Upper lobe of right lung (tissue), 1 donor: ENCODE measurements around the gene ZFP36L1. TPM values are rescaled to one million over a fixed set of nuclear protein-coding genes. Genes with fewer than 3 reads are reported as not detected.
"Not testable (repeated sequence)": the region's sequence is repeated elsewhere in the genome, so short reads cannot be mapped to it uniquely, and the experiment has no call there.

Experiments
- ATAC-seq: fragments of 200-7000 bp; cut with Tn5 transposase; one replicate; pipeline ENCODE4 v1.9.1; 2020; ENCODE audit warnings: mild to moderate bottlenecking, moderate library complexity
- DNase-seq: peaks from one replicate; pipeline ENCODE4 v3.0.0-alpha.2; 2020
- H3K27ac ChIP-seq: fragments of 200-600 bp; one replicate; pipeline ENCODE4 v1.8.0; 2022
- H3K27me3 ChIP-seq: fragments of 200-600 bp; one replicate; pipeline ENCODE4 v1.8.0; 2022; ENCODE audit warnings: mild to moderate bottlenecking
- H3K36me3 ChIP-seq: fragments of 200-600 bp; one replicate; pipeline ENCODE4 v1.8.0; 2022
- H3K4me1 ChIP-seq: fragments of 200-600 bp; one replicate; pipeline ENCODE4 v1.8.0; 2022
- H3K4me3 ChIP-seq: fragments of 200-600 bp; one replicate; pipeline ENCODE4 v1.8.0; 2022; ENCODE audit warnings: mild to moderate bottlenecking
- H3K9me3 ChIP-seq: fragments of 200-600 bp; one replicate; pipeline ENCODE4 v1.8.0; 2022
- intact Hi-C: fragments of 100-400 bp; cut with DNase I; formaldehyde crosslinking; loops from one replicate; pipeline ENCODE4 v1.11.0; 2022
- total RNA-seq: library from RNA; stranded (reverse); fragmentation: NEBNext Ultra II Directional; extraction: Animal tissue kit (Norgen Biotek cat#: 25700); gene quantifications from one replicate; pipeline ENCODE4 v1.2.1, GENCODE V29; 2021
- TF ChIP-seq, protein P1 (sequence below): fragments of 200-600 bp; IDR thresholded peaks from one replicate; pipeline ENCODE4 v1.8.0; 2022; ENCODE audit warnings: antibody characterized with exemption
- donor health status: DM: no; HTN: yes; CAD: no; lungs with severe emphysema.

The ZFP36L1 gene
- total RNA-seq, 1 donor from 2014 or later = 187 TPM

DNA sequence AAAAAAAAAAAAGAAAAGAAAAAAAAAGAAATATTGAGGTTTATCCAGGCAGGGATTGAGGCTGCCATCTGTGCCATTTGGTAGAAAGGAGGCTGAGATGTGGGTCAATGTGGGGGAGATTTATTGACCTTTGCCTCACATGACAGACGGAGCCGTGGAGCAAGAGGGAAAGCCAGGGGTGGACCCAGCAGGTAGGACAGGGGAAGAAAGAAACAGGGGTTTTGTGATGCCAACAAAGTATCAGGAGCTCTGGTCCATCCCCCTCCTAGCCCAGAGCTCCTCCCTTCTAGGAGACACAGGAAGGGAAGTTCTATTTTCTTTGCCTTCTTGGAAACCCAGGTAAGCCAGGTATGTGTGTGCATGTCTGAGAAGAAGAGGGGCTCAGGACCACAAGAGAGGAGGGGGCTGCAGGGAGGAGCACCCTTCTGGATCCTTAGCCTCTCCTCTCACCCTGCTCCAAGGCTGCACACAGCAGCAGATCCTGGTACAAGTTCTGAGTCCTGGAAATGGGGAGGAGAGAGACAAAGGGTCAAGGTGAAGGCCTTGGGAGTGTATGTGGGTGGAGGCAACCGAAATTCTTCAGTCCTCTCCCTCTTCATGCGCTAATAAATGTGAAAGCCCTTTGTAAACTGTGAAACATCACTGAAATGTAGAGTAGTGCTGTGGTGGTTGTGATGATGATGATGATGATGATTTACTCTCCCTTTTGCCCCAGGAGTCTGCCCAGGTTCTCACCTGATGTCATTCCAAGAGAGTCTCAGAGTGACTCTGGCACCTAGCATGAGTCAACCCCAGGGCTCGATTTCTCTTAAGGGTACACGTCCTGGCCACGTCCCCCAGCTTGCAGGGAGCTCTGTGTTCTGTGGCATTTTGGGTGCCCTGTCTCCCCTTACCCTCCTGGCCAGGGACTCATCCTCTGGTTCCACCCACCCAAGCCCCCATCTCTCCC, 26.3 kb downstream of the ZFP36L1 start:
- intact Hi-C loops = no loop called here
- Histone ChIP-seq H3K27ac (no peak overlapping the region), H3K4me1 (peaks cover 29% of the 10 kb centered on the region), H3K27me3 (no peaks in the 10 kb centered on the region), H3K4me3 (no peak overlapping the region), H3K9me3 (no peaks in the 10 kb centered on the region), H3K36me3 (no peaks in the 10 kb centered on the region)
- TF ChIP-seq, protein P1, sequence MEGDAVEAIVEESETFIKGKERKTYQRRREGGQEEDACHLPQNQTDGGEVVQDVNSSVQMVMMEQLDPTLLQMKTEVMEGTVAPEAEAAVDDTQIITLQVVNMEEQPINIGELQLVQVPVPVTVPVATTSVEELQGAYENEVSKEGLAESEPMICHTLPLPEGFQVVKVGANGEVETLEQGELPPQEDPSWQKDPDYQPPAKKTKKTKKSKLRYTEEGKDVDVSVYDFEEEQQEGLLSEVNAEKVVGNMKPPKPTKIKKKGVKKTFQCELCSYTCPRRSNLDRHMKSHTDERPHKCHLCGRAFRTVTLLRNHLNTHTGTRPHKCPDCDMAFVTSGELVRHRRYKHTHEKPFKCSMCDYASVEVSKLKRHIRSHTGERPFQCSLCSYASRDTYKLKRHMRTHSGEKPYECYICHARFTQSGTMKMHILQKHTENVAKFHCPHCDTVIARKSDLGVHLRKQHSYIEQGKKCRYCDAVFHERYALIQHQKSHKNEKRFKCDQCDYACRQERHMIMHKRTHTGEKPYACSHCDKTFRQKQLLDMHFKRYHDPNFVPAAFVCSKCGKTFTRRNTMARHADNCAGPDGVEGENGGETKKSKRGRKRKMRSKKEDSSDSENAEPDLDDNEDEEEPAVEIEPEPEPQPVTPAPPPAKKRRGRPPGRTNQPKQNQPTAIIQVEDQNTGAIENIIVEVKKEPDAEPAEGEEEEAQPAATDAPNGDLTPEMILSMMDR = no peak
- ATAC-seq (no peak), DNase-seq (peak; percentile 9)

DNA sequence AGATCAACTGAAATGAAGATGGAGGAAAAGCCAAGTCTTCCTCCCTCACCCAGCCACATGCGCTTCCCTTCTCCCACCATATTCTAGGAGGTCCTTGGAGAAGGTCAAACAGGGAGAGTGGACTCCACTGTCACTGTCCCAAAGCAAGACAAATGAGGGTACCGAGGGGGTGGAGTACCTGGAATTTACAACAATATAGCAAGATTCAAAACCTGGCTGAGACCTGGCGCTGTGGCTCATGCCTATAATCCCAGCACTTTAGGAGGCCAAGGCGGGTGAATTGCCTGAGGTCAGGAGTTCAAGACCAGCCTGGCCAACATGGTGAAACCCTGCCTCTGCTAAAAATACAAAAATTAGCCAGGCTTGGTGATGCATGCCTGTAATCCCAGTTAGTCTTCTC, 29.0 kb downstream of the ZFP36L1 start:
- peaks cover 31% of the 10 kb centered on the region for H3K4me1 ChIP-seq
- DNase-seq, H3K4me3 ChIP-seq, H3K36me3 ChIP-seq, intact Hi-C loops, H3K27me3 ChIP-seq, ATAC-seq, H3K9me3 ChIP-seq: not testable (repeated sequence)
- H3K27ac ChIP-seq = peak overlapping the region; percentile 55

DNA sequence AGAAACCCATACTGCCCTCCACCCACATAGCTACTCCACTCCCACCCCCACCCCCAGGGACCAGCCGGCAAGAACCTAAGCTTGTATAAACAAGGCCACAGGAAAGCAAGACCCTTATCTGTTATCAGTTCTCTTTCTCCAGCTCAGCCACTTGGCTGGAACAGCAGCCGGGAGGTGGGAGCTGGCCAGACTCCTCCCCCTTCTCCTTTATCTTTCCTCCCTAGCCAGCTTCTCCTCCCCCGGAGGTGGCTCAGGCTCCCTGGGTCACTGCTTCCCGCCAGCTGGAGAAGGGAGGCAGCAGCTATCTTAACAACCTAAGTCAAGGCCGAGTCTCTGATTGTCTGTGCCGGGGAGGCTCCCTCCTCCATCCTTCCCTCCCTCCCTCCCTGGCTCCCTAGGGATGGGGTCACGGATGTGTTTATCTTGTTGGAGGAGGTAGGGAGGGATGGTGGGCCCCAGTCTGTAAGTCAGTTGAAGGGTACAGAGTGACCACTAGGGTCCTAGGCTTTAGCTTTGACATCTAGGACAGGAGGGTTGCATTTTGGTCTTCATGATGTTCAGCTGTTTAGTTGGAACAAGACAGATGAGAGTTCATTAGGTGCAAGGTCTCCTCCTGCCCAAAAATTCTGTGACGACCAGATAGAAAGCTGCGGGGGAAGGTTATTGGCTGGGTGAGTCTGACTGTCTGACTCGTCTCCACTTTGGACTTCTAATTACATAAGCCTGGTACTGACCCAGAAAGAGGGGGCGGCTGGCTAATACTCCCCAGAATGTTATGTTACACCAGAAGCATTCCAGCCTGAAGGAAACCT, 29.7 kb downstream of the ZFP36L1 start:
- ATAC-seq (peak; percentile 83), DNase-seq (peak; percentile 76)
- H3K4me1 ChIP-seq = peaks cover 32% of the 10 kb centered on the region
- no peak overlapping the region for H3K4me3 ChIP-seq
- intact Hi-C loops = no loop called here
- peak overlapping the region; percentile 55 for H3K27ac ChIP-seq
- TF ChIP-seq, protein P1 = no peak
- H3K27me3 ChIP-seq = no peaks in the 10 kb centered on the region
- no peaks in the 10 kb centered on the region for H3K36me3 ChIP-seq
- H3K9me3 ChIP-seq = no peaks in the 10 kb centered on the region

DNA sequence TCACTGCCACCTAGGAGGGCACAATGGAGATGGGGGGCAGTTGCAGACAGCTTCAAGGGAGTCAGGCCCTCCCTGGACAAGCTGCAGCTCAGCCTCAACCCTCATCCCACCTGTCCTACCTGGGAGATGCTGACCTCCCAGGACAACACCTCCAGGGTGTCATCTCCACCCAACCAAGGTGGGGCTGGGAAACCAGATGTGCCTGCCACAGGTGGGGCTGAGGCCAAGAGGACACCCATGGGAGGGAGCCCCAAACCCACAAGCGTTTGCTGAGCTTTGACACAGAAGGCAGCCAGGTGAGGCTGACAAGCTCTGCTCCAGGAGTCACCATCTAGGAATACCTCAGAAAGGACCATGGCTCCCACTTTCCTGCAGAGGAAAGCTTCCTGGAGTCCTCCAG, 31.5 kb downstream of the ZFP36L1 start:
- ATAC-seq (no peak), DNase-seq (no peak)
- Histone ChIP-seq H3K36me3 (no peaks in the 10 kb centered on the region), H3K27ac (no peak overlapping the region), H3K4me3 (no peak overlapping the region), H3K4me1 (peaks cover 47% of the 10 kb centered on the region), H3K27me3 (no peaks in the 10 kb centered on the region), H3K9me3 (no peaks in the 10 kb centered on the region)
- TF ChIP-seq, protein P1 = no peak
- intact Hi-C loops = no loop called here

DNA sequence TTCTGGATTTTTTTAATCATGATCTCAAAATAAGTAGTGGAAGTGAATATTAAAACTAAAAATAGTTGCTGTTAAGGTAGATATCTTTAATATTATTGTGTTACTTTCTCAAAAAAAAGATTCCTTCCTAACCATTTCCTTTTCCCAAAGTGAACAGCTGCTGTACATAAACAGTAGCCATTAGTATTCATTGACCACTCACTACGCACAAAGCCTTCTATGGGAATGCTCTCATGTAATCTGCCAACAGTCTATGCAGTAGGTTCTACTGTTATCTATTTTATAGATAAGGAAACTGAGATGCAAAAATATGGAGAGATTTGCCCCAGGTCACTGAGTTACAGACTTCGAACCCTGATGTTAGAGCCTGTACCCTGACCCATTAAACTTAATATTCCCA, 32.1 kb downstream of the ZFP36L1 start:
- no peak overlapping the region for H3K4me3 ChIP-seq
- peaks cover 53% of the 10 kb centered on the region for H3K4me1 ChIP-seq
- no peak for ATAC-seq
- TF ChIP-seq, protein P1 = no peak
- H3K27me3 ChIP-seq = no peaks in the 10 kb centered on the region
- no peak overlapping the region for H3K27ac ChIP-seq
- intact Hi-C loops = no loop called here
- no peaks in the 10 kb centered on the region for H3K36me3 ChIP-seq
- DNase-seq = no peak
- no peaks in the 10 kb centered on the region for H3K9me3 ChIP-seq

DNA sequence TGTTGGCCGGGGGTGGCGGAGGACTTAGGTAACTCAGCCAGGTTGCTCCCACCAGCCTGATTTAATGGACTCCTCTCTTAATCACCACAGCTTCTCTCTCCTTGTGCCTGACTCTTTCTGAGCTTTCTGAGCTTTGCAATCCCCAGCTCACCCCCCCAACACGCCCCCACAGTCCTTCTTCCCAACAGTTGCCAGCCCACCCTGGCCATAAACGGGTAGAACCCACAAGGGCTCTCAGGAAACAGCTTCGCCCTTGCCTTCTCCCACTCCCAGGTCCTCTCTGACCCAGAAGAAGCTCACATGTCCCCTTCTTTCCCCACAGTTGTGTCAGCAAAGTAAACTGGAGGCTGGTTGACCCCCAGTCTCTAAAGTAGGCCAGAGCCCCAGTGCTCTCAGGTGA, 32.9 kb downstream of the ZFP36L1 start:
- H3K36me3 ChIP-seq = no peaks in the 10 kb centered on the region
- ATAC-seq (no peak), DNase-seq (peak; percentile 31)
- TF ChIP-seq, protein P1 = no peak
- intact Hi-C loops = no loop called here
- H3K27me3 ChIP-seq = no peaks in the 10 kb centered on the region
- H3K27ac ChIP-seq = no peak overlapping the region
- H3K4me1 ChIP-seq = peaks cover 53% of the 10 kb centered on the region
- no peak overlapping the region for H3K4me3 ChIP-seq
- H3K9me3 ChIP-seq = no peaks in the 10 kb centered on the region
